DND-41 (cell line): ENCODE data around the gene OTUD1.

Source experiments
- CTCF ChIP-seq: IDR thresholded peaks from 2 replicates; pipeline ENCODE4 v1.5.1; 2012; ENCODE audit warnings: borderline replicate concordance, low read length, moderate library complexity, mild to moderate bottlenecking; ENCODE audit not compliant: poor library complexity, severe bottlenecking; ENCODE audit errors: extremely low read depth
- EZH2 ChIP-seq: IDR thresholded peaks from 3 replicates; pipeline ENCODE4 v1.6.1; 2012; ENCODE audit warnings: borderline replicate concordance, low read depth, mild to moderate bottlenecking, moderate library complexity, low read length, inconsistent platforms; ENCODE audit not compliant: severe bottlenecking

DNA sequence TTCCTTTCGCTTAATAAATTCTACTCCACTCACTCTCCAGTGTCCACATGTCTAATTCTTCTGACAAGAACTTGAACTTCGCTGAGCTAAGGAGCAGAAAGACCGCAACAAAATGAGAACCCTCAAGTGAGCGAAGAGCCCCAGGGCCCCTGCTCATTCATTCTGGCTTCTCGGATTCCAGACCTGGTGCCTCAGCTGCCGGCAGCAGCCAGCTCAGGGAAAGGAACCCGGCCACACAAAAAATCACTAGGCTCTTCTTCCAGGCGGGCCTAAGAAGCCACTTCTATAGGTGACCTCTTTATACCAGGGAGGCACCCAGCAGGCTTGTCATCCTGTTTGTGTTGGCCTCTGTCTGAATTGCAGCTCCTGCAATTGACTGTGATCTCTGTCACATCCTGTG lies 33.3 kb downstream of the OTUD1 start:
- TF ChIP-seq CTCF (no peak), EZH2 (no peak)
